COLO829 (cell line): ENCODE results near the gene AIPL1.

ENCODE experiments used
- DNase-seq: peaks from one replicate; pipeline ENCODE4 v3.0.0; 2012; ENCODE audit warnings: low spot score

Gene AIPL1

DNA sequence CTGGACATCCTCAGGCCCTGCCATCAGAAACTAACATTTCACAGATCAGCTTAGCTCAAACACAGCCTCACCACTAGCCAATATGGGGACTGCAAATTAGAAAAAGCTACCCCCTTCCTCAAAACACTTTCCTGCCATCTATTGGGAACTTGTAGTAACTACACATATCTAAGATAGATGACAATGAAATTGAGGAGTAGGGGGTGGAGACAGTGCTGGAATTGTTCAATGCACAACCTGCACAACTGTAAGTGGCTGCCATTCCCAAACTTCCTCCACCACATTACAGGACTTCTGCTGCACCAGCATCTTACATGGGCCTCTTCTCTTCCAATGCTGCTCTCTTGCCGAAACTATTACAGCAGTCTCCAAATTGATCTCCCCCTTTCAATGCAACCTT is 21.9 kb downstream of the AIPL1 start:
- DNase-seq = peak; percentile 48

DNA sequence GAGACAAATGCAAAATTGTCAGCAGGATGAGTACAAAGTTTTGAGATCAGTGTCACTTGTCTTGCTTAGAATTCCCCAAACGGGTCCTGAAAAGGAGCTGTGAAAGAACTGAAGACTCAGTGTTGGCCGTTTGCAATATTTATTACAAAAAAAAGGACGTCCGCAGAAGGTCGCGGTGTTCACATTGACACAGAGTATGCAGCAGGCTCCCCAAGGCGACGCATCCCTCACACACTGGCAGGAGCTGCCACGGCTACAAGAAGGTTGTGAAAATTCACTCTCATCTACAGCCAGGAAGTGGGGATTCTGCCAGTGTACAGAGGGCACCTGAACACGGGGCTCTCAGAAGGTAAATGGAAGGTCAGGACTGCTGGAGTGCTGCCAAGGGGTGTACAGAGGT is 26.2 kb downstream of the AIPL1 start:
- DNase-seq = no peak

DNA sequence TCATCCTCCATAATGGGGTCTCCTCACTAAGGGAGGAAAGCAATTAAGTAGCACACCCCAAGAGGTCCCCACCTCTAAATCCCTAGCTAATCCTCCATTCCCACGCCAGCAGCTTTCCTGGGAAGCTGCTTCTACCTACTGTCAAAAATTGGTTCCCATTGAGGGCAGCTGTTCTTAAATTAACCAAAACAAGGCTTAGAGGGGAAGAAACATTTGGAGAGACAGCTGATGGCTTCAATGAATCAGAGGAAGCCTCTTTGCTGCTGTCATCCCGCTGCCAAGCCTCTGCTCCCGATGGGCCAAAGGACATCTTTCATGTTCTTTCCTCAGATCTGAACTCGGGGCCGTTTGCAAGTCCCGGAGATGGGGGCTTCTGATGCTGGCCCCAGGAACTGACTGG is 26.6 kb downstream of the AIPL1 start:
- DNase-seq = no peak

DNA sequence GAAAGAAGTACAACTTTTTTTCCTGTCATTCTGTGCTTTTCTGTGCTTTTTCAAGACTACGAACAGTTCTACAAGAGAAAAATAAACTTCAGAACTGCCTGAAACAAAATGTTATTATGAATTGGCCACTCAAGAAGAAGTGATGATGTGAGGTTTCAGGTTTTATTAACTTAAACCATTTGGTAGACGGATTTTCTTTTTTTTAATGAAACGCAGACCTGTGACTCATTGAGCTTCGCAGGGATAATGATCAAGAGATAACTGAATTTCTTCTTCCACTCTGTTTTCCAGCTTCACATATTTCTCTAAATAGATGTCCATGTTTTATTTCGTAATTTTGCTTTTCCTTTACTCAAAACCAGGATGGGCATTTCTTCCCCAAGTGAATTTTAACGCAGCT is 32.7 kb downstream of the AIPL1 start:
- DNase-seq = no peak

DNA sequence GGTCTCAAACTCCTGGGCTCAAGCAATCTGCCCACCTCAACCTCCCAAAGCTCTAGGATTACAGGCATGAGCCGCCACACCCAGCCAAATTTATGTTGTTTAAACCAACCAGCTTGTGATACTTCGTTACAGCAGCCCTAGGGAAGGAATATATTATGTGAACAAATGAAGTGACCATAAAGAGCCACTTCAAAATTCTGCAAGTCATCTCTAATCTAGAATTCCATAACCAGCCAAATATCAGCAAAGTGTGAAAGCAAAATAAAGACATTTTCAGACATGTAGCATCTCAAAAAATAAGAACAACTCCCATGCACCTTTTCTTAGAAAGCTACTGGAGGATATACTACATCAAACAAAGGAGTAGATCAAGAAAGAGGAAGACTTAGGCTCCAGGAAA is 36.0 kb downstream of the AIPL1 start:
- DNase-seq = no peak

DNA sequence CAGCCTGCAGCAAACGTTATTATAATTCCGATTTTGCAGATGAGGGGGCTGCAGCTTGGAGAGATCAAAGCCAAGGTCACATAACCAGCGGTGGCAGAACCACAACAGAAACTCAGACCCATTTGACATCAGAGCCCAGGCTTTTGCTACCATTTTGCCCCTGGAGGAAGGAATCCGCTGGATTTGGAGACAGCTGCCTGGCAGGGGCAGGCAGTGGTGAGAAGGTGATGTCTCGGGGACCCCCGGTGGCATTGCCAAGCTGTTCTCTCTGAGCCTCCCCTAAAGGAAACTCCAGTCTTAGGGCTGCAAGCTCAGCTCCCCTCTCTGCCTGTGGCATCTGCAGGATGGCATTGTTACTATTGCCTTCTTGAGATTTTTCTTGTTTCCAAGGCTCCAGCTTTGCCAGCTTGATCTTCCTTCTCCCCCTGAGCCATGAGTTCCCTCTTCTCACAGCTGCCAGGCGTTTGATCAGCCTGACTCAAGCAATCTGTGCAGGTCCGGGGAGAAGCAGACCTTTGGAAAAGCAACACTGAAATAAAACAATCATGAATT is 40.8 kb downstream of the AIPL1 start:
- no peak for DNase-seq

DNA sequence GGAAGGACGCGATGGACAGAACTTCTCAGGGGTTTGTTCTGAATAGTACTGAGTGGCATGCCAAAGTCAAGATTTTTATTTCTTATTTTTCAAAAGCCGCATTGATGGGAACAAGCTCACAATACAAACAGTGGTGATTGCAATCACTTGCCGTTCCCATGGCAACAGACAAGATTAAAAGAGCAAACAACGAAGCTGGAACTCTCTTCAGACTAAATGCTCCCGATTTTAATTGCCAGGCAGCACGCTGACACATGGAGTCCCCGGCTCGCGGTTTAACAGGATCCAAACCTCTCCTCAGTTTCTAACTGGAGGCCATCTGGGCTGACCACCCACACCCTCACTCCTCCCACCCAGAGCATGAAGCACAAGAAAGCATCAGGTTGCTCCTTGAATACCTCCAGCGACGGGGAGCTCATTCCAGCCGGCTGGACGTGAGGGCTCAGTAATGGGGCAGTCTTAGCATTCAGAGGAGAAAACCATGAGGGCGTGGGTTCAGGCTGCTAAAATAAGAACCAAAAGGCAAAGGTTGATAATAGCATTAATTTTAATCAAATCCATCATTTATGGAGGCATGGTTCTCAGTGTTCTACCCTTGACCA is 41.5 kb downstream of the AIPL1 start:
- no peak for DNase-seq

DNA sequence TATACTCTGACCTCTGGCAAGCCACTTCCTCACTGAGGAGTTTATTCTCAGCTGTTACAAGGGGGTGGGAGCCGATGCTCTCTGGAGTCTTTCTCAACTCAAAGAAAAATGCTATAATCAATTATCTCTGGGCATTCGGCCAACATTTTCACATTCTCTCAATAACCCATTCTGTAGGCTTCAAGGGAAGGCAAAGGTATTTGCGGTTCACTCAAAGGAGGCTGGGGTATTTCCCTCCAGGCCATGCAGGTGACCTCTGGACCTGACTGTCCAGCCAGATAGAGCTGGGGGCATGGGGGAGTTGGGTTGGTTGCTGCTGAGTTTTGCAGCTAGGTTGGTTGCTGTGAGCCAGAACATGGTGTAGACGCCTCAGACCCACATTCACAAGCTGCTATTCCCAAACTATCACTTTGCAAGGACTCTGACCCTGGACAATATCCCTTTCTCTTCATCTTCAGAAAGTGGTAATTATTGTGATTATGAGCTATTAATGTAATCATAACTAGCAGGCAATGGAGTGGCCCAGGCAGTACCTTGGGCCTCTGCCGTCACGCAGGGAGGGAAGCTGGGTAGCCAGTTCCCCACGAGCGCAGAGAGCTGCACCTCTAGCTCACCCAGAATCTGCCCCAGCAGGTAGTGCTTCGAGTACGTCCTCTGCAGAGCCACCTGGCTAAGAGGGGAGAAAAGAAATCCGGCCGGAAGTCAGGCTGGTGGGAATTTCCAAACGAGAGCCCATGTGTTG is 42.1 kb downstream of the AIPL1 start:
- no peak for DNase-seq

DNA sequence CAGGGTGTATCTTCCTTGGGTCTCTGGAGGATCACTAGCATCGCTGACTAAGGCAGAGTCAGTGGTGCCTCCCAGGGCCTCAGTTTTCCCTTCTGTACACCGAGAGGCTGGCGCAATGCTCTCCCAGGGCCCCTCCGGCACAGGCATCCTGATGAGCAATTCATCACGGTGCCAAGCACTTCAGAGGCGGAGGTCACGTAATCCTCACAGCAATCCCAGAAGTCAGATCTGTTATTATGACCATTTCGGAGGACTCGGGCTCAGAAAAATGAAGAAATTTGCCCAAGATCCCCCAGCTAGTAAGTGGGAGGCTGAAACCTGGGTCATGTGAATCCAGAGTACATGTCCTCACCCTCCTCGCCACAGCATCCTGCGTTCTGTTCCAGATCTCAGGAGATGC is 46.5 kb downstream of the AIPL1 start:
- DNase-seq = no peak

DNA sequence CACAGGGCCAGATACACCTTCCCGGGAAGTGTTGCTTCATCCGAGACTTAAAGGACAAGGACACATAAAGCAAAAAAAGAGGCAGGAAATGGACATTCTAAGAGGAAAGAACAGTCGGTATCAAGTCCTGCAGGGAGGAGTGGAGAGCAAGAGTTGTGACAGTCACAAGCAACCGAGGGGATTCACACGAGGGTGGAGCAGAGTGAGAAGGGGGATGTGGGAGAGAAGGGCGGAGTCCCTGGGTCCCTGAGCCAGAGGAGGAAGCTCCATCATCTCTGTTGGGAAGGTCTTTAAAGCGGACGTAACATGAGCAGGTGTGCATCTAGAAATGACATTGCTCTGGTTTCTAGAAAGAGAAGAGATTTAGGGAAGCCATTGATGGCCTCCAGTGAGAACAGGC is 47.1 kb downstream of the AIPL1 start:
- no peak for DNase-seq

DNA sequence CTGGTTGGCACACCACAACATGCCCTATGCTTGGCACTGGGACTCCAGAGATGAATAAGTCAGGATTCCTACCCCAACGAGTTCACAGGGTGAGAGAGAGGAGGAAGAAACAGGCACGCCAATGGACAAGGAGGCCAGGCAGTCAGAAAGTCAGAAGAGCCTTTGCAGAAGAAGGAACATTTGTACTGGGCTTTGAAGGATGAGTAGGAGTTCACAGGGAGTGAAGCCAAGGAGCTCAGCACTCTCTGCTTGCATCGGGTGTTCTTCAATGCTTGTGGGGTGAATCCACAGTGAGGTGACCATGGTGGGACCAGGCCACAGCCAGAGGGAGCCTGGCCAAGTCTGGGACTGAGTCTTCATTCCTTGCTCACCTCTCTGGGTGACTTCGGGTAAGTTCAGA is 47.5 kb downstream of the AIPL1 start:
- DNase-seq = no peak

DNA sequence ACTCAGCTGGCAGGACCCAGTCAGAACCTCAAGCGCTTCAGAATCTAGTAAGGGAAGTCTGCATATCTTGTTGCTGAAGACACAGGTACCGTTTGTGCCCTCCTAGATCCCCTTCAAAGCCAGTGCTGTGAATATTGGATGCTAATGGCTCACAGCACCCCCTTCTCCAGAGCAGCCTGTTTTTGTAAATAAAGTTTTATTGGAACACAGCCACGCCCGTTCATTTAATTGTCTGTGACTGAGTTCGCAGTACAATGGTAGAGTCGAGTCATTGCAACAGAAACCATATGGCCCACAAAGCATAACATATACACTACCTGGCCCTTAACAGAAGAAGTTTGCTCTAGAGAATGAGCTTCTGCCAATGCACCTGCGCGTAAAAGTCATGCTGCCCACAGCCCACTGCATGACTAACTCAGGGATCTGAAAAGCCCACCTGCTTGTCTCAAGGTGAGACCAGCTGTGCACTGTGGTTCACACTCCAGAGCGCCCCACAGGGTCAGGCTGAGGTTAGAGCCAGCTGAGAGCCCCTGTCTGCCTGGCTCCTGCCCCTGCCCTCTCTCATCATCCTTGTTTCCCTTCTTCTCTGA is 48.8 kb downstream of the AIPL1 start:
- DNase-seq = no peak

DNA sequence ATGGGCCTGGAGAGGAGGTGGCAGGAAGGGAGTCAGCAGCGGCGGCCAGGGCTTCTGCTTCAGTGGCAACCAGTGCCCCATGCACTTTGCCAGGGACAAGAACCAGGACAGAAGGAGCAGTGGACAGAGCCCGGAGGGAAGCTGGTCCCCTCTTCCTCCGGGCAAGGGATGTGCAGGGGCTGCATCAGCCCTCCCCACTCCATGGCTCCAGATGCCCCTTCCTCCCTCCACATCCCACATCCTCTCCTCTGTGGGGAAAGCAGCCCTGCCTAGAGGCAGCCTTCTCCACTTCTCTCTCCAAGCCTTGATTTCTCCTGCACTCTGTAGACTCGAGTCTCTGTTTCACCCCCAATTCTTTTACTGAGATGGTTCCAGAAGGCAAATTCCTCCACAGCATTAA is 50.4 kb downstream of the AIPL1 start:
- DNase-seq = no peak

DNA sequence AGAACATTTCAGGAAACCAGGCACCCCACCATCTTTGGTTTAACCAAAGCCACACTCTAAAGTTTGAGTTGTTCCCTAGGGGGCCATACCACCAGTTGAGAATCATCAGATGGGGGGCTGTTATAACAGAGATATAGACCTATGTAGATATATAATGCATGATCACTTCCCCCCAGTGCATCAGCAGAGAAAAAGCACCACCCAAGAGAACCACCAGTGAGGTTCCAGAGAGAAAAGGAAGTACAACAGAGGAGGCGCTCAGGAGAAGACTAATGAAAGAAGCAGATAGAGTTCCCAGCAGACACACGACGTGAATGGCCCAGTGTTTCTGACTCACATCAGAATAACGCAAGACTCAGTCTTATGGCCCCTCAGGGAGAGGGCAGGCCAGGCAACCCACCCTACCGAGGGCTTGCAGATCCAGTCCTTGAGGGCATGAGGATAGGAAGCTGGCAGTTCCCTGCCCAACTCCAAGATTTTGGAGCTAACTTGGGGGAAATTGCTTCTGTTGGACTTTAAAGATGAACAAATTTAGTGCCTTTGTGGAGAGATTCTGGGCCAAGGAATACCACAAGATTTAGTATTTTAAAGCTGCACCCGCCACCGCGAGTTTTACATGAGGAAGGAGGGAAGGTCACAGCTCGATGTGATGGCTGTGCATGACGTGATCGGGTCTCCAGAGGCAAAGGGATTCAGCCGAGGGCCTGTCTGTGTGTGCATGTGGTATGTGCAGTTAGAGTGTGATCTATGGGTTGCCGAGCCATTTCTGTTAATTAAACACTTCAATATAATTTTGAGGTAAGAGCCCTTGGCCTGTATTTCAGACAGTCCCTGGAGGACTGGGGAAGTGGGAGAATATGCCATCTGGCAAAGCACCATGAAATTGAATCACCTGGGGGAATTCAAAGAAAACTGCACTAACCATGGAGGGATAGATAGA is 53.1 kb downstream of the AIPL1 start:
- no peak for DNase-seq

DNA sequence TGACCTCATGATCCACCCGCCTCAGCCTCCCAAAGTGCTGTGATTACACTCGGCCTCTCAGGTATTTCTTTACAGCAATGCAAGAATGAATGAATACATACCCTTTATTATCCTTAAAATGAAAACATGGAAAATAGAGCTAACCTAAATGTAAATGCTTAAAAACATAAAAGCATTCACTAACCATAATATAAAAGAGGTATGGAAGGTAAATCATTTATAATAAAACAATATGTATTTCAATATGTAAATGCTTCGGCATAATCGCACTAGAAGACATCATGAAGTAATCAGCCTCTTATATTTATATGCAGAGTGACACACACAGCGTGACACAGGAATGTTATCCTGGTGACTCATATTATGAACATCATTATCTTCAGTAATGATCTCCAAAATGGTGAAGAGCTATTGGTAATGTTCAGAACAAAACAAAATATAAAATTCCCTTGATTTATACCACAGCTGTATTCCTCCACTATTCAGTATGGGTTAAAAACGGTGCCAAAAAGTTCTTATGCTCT is 53.9 kb downstream of the AIPL1 start:
- no peak for DNase-seq

DNA sequence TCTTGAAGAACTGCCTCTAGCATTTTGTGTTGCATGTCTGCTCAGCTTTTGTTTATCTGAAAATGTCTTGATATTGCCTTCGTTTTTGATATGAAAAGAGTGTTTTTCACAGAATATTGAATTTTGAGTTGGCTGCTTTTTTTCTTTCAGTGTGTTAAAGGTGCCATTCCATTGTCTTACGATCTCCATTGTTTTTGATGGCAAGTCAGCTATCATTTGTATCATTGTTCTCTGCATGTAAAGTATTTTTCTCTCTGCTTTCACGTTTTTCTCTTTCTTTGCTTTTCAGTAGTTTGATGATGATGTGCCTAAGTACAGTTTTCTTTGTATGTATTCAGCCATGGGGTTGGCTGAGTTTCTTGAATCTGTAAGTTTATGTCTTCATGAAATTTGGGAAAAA is 57.0 kb downstream of the AIPL1 start:
- DNase-seq = no peak

DNA sequence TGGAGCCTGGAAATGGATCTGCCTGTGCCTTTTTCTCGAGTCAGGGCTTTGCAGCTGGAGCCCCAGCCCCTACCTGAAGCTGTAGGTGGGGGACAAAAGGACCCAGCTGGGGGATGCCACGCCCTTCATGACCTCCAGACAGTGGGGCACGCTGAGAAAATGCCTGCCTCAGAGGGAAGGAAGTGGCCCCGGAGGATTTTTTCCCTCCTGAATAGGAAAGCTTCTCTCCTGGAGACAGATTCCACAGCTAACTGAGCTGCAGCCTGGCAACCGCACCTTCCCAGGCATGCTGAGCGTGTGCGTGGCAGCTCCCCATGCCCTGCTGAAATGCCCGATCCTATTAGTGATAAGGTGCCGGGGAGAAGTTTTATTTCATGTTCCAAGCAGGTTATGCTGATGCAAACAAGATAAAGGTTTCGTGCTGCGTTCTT is 58.0 kb downstream of the AIPL1 start:
- DNase-seq = no peak

DNA sequence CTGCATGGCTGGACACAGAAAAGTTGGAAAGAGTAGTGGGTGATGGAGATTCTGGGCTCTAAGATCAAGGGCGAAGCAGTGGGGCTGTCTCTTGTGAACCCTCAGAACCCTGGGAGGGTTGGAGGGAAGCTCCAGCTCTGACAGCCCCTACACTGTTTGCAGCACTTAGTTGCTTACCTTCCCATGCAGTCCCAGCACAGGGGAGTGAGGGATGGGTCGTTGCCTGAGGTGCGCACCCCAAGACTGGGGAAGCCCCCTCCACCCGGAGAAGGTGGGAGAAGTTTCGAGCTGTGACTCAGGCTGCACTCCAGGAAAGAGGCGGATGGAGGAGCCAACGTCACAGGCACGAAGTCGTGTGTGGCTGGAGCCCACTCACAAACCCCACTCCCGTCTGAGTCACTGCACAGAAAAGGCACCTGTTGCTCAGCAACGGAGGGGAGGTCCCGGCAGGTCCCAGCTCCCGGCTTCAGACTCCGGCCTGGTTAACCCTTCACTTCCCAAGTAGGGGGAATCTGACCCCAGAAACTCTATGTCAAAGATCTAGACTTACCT is 60.1 kb downstream of the AIPL1 start:
- no peak for DNase-seq

DNA sequence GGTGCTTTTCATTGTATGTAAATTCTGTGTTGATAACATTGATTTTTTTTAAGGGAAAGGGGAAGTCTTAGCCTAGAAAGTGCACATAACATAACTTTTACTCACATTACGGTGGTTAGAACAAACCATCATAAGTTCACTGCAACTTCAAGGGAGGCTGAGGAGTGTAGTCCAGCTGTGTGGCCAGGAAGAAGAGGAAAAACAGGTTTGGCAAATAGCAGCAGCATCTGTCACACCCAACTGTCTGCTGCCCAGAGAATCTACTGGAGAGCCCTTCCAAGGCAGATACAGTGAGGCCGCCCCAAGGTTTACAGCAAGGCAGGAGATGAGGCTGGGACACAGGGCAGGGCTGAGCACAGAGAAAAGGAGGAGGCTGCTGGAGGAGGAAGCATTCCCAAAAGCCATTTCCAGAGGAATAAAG is 60.6 kb downstream of the AIPL1 start:
- no peak for DNase-seq
